Measurements from ENCODE around the gene CBX4.

DNA sequence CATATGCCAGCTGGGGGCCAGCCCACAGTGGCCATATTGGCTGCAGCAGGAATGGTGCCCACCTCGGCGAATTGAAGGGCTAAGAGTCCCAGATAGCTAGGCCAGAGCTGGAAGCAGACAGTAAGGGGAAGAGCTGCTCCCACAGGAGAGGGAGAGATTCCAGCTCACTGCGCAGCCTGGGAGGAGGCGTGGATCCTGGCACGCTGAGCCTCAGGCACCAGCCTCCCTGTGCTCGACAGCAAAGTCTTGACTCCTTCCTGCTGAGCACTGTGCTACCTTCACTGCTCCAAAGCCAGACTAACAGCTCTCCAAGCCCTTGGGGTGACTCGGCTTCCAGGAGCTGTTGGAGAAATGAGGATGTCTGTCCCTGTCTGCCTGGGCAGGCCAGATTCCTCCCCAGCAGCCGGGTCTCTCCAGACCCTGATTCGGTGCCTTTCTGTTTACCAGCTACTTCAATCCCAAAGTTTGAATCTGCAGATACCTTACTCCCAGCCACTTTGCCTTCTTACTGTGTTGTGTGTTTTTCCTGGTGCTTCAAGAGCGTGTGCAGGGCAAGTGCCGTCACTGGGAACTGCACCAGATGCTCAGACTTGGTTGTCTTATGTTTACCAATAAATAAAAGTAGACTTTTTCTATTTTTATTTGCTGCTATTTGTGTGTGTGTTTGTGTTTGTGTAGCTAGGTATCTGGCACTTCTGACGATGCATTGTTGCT, 52.2 kb downstream of the CBX4 start:
- TF ChIP-seq TAF1 (IDR thresholded peaks at IDR 0.05; ENCODE audit: borderline replicate concordance, low read depth, low read length): no peak
- no peak for TF ChIP-seq ZNF274 (IDR thresholded peaks at IDR 0.05; ENCODE audit: insufficient read depth, insufficient read length)
- no peak for TF ChIP-seq EZH2 (IDR thresholded peaks at IDR 0.05; ENCODE audit: borderline replicate concordance, control insufficient read depth, low read depth, low read length)
- TF ChIP-seq ATF7 (IDR thresholded peaks at IDR 0.05; ENCODE audit: low read depth): no peak
- no peak for TF ChIP-seq MTA2 (IDR thresholded peaks at IDR 0.05; ENCODE audit: low read depth)
- no peak for TF ChIP-seq CTCF (IDR thresholded peaks at IDR 0.05 in 2 of 3, conservative IDR thresholded peaks at IDR 0.05 in 1 of 3; ENCODE audit: control insufficient read depth in 2 of 3, extremely low read depth in 1 of 3, insufficient read depth in 1 of 3, low read depth in 3 of 3, low read length in 3 of 3)
- TF ChIP-seq WRNIP1 (IDR thresholded peaks at IDR 0.05; ENCODE audit: borderline replicate concordance, low read depth, low read length): no peak
